ENCODE results near the gene LCN12. TPM values are rescaled to one million over a fixed set of nuclear protein-coding genes. Genes with fewer than 3 reads are reported as not detected.

Gene LCN12
- total and polyA plus RNA-seq, 2 donors (not counting 1 experiment from before 2014, with no cell fraction given), result 0.17 TPM; not detected in 1

- no peak for DNase-seq (ENCODE audit: low read depth in 2 of 2)
- H3K27ac ChIP-seq (ENCODE audit: insufficient read depth, low read length), result no peak overlapping the region
- H2AFZ ChIP-seq (ENCODE audit: low read length), result no peak overlapping the region
- TF ChIP-seq CTCF (conservative IDR thresholded peaks at IDR 0.05 in 1 of 2, IDR thresholded peaks at IDR 0.05 in 1 of 2; ENCODE audit: low read depth in 1 of 2, low read length in 2 of 2) (no peak), EZH2 (IDR thresholded peaks at IDR 0.05; ENCODE audit: low read length, missing control alignments) (no peak)
- H3K4me3 ChIP-seq (replicated peaks in 1 of 4; ENCODE audit: control extremely low read depth in 1 of 4, insufficient read depth in 1 of 4, low read depth in 3 of 4, low read length in 4 of 4), result no peak overlapping the region
- peaks cover 24% of the 10 kb centered on the region for H3K36me3 ChIP-seq (ENCODE audit: control insufficient read depth, insufficient read depth, low read length)
- no peaks in the 10 kb centered on the region for H3K79me2 ChIP-seq (ENCODE audit: control insufficient read depth, insufficient read depth, low read length)
- H3K27me3 ChIP-seq (ENCODE audit: control insufficient read depth, insufficient read depth, low read length), result no peaks in the 10 kb centered on the region
- H3K4me1 ChIP-seq (ENCODE audit: control insufficient read depth, extremely low read depth, insufficient read depth, low read length), result no peaks in the 10 kb centered on the region
- no peaks in the 10 kb centered on the region for H3K9me3 ChIP-seq (ENCODE audit: control insufficient read depth, insufficient read depth, low read depth, low read length)
- H3K9ac ChIP-seq (ENCODE audit: insufficient read depth, low read length), result no peak overlapping the region
- no peak overlapping the region for H3K4me2 ChIP-seq (ENCODE audit: extremely low read depth, insufficient read depth, low read length)
- no peaks in the 10 kb centered on the region for H4K20me1 ChIP-seq (ENCODE audit: control insufficient read depth, extremely low read depth, insufficient read depth, low read length)
Measured at GRCh38 chr9:136916330-136917184, 35.5 kb upstream of the LCN12 start.

GRCh38 chr9:136917902-136918301 is 34.2 kb upstream of the LCN12 start:
- Histone ChIP-seq H3K27ac (ENCODE audit: insufficient read depth, low read length) (no peak overlapping the region), H3K79me2 (ENCODE audit: control insufficient read depth, insufficient read depth, low read length) (no peaks in the 10 kb centered on the region), H3K36me3 (ENCODE audit: control insufficient read depth, insufficient read depth, low read length) (peaks cover 24% of the 10 kb centered on the region), H4K20me1 (ENCODE audit: control insufficient read depth, extremely low read depth, insufficient read depth, low read length) (no peaks in the 10 kb centered on the region), H3K4me3 (replicated peaks in 1 of 4; ENCODE audit: control extremely low read depth in 1 of 4, insufficient read depth in 1 of 4, low read depth in 3 of 4, low read length in 4 of 4) (no peak overlapping the region), H3K4me1 (ENCODE audit: control insufficient read depth, extremely low read depth, insufficient read depth, low read length) (no peaks in the 10 kb centered on the region), H3K27me3 (ENCODE audit: control insufficient read depth, insufficient read depth, low read length) (no peaks in the 10 kb centered on the region), H2AFZ (ENCODE audit: low read length) (no peak overlapping the region), H3K9ac (ENCODE audit: insufficient read depth, low read length) (no peak overlapping the region), H3K9me3 (ENCODE audit: control insufficient read depth, insufficient read depth, low read depth, low read length) (no peaks in the 10 kb centered on the region), H3K4me2 (ENCODE audit: extremely low read depth, insufficient read depth, low read length) (no peak overlapping the region)
- TF ChIP-seq CTCF (conservative IDR thresholded peaks at IDR 0.05 in 1 of 2, IDR thresholded peaks at IDR 0.05 in 1 of 2; ENCODE audit: low read depth in 1 of 2, low read length in 2 of 2), result no peak
- no peak for TF ChIP-seq EZH2 (IDR thresholded peaks at IDR 0.05; ENCODE audit: low read length, missing control alignments)
- DNase-seq (ENCODE audit: low read depth in 2 of 2), result no peak

GRCh38 chr9:136920069-136920468 is 32.0 kb upstream of the LCN12 start:
- Histone ChIP-seq H3K27ac (ENCODE audit: insufficient read depth, low read length) (no peak overlapping the region), H3K27me3 (ENCODE audit: control insufficient read depth, insufficient read depth, low read length) (no peaks in the 10 kb centered on the region), H3K4me1 (ENCODE audit: control insufficient read depth, extremely low read depth, insufficient read depth, low read length) (no peaks in the 10 kb centered on the region), H3K4me2 (ENCODE audit: extremely low read depth, insufficient read depth, low read length) (no peak overlapping the region), H3K36me3 (ENCODE audit: control insufficient read depth, insufficient read depth, low read length) (peaks cover 24% of the 10 kb centered on the region), H3K79me2 (ENCODE audit: control insufficient read depth, insufficient read depth, low read length) (no peaks in the 10 kb centered on the region), H2AFZ (ENCODE audit: low read length) (no peak overlapping the region), H3K9me3 (ENCODE audit: control insufficient read depth, insufficient read depth, low read depth, low read length) (no peaks in the 10 kb centered on the region), H4K20me1 (ENCODE audit: control insufficient read depth, extremely low read depth, insufficient read depth, low read length) (no peaks in the 10 kb centered on the region), H3K9ac (ENCODE audit: insufficient read depth, low read length) (no peak overlapping the region), H3K4me3 (replicated peaks in 1 of 4; ENCODE audit: control extremely low read depth in 1 of 4, insufficient read depth in 1 of 4, low read depth in 3 of 4, low read length in 4 of 4) (no peak overlapping the region)
- DNase-seq (ENCODE audit: low read depth in 2 of 2), result no peak
- TF ChIP-seq CTCF (conservative IDR thresholded peaks at IDR 0.05 in 1 of 2, IDR thresholded peaks at IDR 0.05 in 1 of 2; ENCODE audit: low read depth in 1 of 2, low read length in 2 of 2) (no peak), EZH2 (IDR thresholded peaks at IDR 0.05; ENCODE audit: low read length, missing control alignments) (no peak)
